ENCODE data around the gene CMSS1.

CMSS1 gene

DNA sequence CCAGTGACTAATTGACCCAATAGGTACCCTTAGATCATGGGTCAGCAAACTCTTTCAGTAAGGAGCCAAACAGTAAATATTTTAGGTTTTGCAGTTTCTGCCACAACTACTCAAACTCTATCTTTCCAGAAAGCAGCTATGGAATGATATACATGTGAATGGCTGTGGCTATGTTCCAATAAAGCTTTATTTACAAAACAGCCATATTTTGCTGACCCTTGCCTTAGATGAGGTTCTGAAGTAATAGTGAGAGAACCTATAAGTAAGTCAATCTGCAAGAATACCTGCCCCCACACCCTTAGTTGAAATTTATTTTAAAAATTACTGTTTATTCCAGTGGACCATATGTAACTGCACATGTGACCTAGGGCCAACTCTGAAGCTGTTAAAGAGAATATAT, 134.0 kb downstream of the CMSS1 start:
- Histone ChIP-seq H4K20me1 (ENCODE audit: insufficient read depth, low read length, poor library complexity, severe bottlenecking) (no peaks in the 10 kb centered on the region), H2AFZ (ENCODE audit: low read length) (no peak overlapping the region), H3F3A (ENCODE audit: low read depth) (no peaks in the 10 kb centered on the region), H3K9me2 (replicated peaks; ENCODE audit: low read depth, low read length) (no peaks in the 10 kb centered on the region), H3K79me2 (ENCODE audit: insufficient read depth, low read length) (no peaks in the 10 kb centered on the region), H3K9me3 (ENCODE audit: insufficient read depth, low read depth, low read length) (no peaks in the 10 kb centered on the region), H3K4me1 (ENCODE audit: insufficient read depth, low read length, poor library complexity, severe bottlenecking) (peaks cover 20% of the 10 kb centered on the region), H3K4me2 (ENCODE audit: low read depth, low read length, poor library complexity, severe bottlenecking) (no peak overlapping the region), H3K4me3 (ENCODE audit: low read length, poor library complexity, severe bottlenecking) (no peak overlapping the region), H3K27me3 (ENCODE audit: insufficient read depth, low read length, poor library complexity, severe bottlenecking) (no peaks in the 10 kb centered on the region), H3K9ac (ENCODE audit: low read depth, low read length, poor library complexity, severe bottlenecking) (no peak overlapping the region), H3K36me3 (ENCODE audit: insufficient read depth, low read length) (no peaks in the 10 kb centered on the region)
- TF ChIP-seq CTCF (conservative IDR thresholded peaks at IDR 0.05; ENCODE audit: low read length) (no peak), EZH2phosphoT487 (IDR thresholded peaks at IDR 0.05; ENCODE audit: borderline replicate concordance) (no peak)

DNA sequence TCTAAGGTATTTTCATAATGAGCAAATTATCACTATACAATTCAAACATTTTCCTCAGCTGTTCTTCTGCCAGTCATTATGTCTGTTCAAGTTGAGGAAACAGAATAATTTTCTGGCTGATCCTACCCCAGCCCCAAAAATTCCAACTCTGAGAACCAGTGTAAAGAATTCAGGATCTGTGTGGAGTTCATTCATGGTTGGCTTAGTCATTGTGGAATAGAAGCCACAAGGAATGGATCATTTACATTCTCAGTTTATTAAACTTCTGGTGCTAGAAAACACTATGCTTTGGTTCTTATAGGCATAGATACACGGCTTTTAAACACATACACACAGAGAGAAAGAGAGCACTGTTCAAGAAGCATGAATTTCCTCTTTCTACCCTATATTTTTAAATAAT, 134.6 kb downstream of the CMSS1 start:
- H2AFZ ChIP-seq (ENCODE audit: low read length) = no peak overlapping the region
- H3K36me3 ChIP-seq (ENCODE audit: insufficient read depth, low read length) = no peaks in the 10 kb centered on the region
- H3K9me3 ChIP-seq (ENCODE audit: insufficient read depth, low read depth, low read length) = no peaks in the 10 kb centered on the region
- H3K4me1 ChIP-seq (ENCODE audit: insufficient read depth, low read length, poor library complexity, severe bottlenecking) = peaks cover 20% of the 10 kb centered on the region
- no peaks in the 10 kb centered on the region for H3K9me2 ChIP-seq (replicated peaks; ENCODE audit: low read depth, low read length)
- H3K79me2 ChIP-seq (ENCODE audit: insufficient read depth, low read length) = no peaks in the 10 kb centered on the region
- no peak overlapping the region for H3K9ac ChIP-seq (ENCODE audit: low read depth, low read length, poor library complexity, severe bottlenecking)
- H3F3A ChIP-seq (ENCODE audit: low read depth) = no peaks in the 10 kb centered on the region
- no peaks in the 10 kb centered on the region for H3K27me3 ChIP-seq (ENCODE audit: insufficient read depth, low read length, poor library complexity, severe bottlenecking)
- H3K4me3 ChIP-seq (ENCODE audit: low read length, poor library complexity, severe bottlenecking) = no peak overlapping the region
- H3K4me2 ChIP-seq (ENCODE audit: low read depth, low read length, poor library complexity, severe bottlenecking) = no peak overlapping the region
- TF ChIP-seq CTCF (conservative IDR thresholded peaks at IDR 0.05; ENCODE audit: low read length) = no peak
- no peak for TF ChIP-seq EZH2phosphoT487 (IDR thresholded peaks at IDR 0.05; ENCODE audit: borderline replicate concordance)
- no peaks in the 10 kb centered on the region for H4K20me1 ChIP-seq (ENCODE audit: insufficient read depth, low read length, poor library complexity, severe bottlenecking)

DNA sequence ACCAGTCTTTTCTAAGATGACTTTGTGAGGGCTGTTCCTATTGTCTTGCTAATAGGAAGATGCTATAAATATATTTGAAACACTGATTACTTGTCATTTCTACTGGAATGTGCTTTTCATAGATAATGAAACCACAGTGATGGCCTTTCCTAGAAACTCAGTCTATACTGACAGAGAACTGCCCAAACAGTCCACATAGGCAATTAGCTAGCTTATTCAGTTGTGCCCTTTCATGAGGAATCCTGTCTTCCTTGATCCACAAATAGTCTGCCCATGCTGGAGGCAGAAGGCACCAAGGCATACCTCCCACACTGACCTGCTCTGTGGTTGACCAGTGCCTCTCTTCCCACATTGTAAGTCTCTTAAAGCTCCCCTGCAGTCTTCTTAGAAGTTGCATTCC, 135.9 kb downstream of the CMSS1 start:
- Histone ChIP-seq H2AFZ (ENCODE audit: low read length) (no peak overlapping the region), H3K4me2 (ENCODE audit: low read depth, low read length, poor library complexity, severe bottlenecking) (no peak overlapping the region), H3K4me3 (ENCODE audit: low read length, poor library complexity, severe bottlenecking) (no peak overlapping the region), H3K36me3 (ENCODE audit: insufficient read depth, low read length) (no peaks in the 10 kb centered on the region), H3F3A (ENCODE audit: low read depth) (no peaks in the 10 kb centered on the region), H4K20me1 (ENCODE audit: insufficient read depth, low read length, poor library complexity, severe bottlenecking) (no peaks in the 10 kb centered on the region), H3K79me2 (ENCODE audit: insufficient read depth, low read length) (no peaks in the 10 kb centered on the region), H3K9me3 (ENCODE audit: insufficient read depth, low read depth, low read length) (no peaks in the 10 kb centered on the region), H3K9me2 (replicated peaks; ENCODE audit: low read depth, low read length) (no peaks in the 10 kb centered on the region), H3K9ac (ENCODE audit: low read depth, low read length, poor library complexity, severe bottlenecking) (no peak overlapping the region), H3K4me1 (ENCODE audit: insufficient read depth, low read length, poor library complexity, severe bottlenecking) (peaks cover 20% of the 10 kb centered on the region), H3K27me3 (ENCODE audit: insufficient read depth, low read length, poor library complexity, severe bottlenecking) (no peaks in the 10 kb centered on the region)
- TF ChIP-seq EZH2phosphoT487 (IDR thresholded peaks at IDR 0.05; ENCODE audit: borderline replicate concordance) (no peak), CTCF (conservative IDR thresholded peaks at IDR 0.05; ENCODE audit: low read length) (no peak)

Data from Loucy (cell line).